Mesothelial cell of epicardium (in vitro differentiated cells): Measurements from ENCODE around the gene PPFIA3. TPM values are rescaled to one million over a fixed set of nuclear protein-coding genes. Genes with fewer than 3 reads are reported as not detected.

Source experiments
- DNase-seq, 2 experiments: peaks; one replicate each; pipeline ENCODE4 v3.0.0; 2021; ENCODE audit warnings: low spot score in 2 of 2; ENCODE audit not compliant: unreplicated experiment in 2 of 2
- H3K27ac Mint-ChIP-seq: 2 replicates; pipeline ENCODE4 v1.8.0; 2021; ENCODE audit warnings: mixed read lengths
- H3K27me3 Mint-ChIP-seq: 2 replicates; pipeline ENCODE4 v1.8.0; 2021; ENCODE audit warnings: low read depth, mixed read lengths
- H3K36me3 Mint-ChIP-seq: 2 replicates; pipeline ENCODE4 v1.8.0; 2021; ENCODE audit warnings: mixed read lengths
- H3K4me1 Mint-ChIP-seq: 2 replicates; pipeline ENCODE4 v1.8.0; 2021; ENCODE audit warnings: mixed read lengths
- H3K4me3 Mint-ChIP-seq: 2 replicates; pipeline ENCODE4 v1.8.0; 2021; ENCODE audit warnings: mild to moderate bottlenecking, moderate library complexity, mixed read lengths
- H3K9me3 Mint-ChIP-seq: 2 replicates; pipeline ENCODE4 v1.8.0; 2021; ENCODE audit warnings: mixed read lengths
- total RNA-seq: library from RNA; stranded (reverse); gene quantifications from 3 replicates; pipeline ENCODE4 v1.2.1, GENCODE V29; 2021
- TF ChIP-seq, protein P1 (sequence below): fragments of 200-600 bp; sonication (generic); IDR thresholded peaks from one replicate; pipeline ENCODE4 v1.5.0; 2021; ENCODE audit warnings: antibody characterized with exemption; ENCODE audit not compliant: unreplicated experiment

PPFIA3 gene
- total RNA-seq, 1 donor from 2014 or later = 9.9 TPM

DNA sequence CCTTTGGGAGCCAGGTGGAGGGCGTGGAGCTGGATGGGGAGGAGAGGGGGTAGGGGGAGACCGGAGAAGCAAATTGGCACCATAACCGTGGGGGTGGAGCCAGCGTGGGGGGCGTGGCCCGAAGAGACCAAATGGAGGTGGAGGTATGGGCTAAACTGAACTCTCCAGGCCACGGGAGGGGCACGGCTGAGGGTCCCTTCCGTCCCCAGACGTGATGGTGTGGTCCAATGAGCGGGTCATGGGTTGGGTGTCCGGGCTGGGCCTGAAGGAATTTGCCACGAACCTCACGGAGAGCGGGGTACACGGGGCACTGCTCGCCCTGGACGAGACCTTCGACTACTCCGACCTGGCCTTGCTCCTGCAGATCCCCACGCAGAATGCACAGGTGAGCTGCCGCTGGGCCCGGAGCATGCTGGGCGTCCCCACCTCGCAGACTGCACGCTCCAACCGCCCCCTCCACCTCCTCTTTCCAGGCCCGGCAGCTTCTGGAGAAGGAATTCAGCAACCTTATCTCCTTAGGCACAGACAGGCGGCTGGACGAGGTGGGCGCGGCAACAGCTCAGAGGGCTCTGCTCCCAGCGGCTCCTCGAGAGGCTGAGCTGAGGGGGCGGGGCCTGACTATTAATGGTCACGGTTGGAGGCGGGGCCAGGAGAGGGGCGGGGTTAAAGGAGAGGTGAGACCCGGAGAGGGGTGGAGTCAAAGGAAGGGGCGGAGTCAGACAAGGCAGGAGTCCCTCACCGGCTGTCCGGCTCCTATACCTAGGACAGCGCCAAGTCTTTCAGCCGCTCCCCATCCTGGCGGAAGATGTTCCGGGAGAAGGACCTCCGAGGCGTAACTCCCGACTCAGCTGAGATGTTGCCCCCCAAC, 29.7 kb downstream of the PPFIA3 start:
- Mint-ChIP-seq H3K27ac (peak overlapping the region; percentile 96), H3K4me3 (peak overlapping the region; percentile 89), H3K9me3 (peaks cover 1% of the 10 kb centered on the region), H3K27me3 (no peaks in the 10 kb centered on the region), H3K36me3 (no peaks in the 10 kb centered on the region), H3K4me1 (peaks cover 35% of the 10 kb centered on the region)
- TF ChIP-seq, protein P1, sequence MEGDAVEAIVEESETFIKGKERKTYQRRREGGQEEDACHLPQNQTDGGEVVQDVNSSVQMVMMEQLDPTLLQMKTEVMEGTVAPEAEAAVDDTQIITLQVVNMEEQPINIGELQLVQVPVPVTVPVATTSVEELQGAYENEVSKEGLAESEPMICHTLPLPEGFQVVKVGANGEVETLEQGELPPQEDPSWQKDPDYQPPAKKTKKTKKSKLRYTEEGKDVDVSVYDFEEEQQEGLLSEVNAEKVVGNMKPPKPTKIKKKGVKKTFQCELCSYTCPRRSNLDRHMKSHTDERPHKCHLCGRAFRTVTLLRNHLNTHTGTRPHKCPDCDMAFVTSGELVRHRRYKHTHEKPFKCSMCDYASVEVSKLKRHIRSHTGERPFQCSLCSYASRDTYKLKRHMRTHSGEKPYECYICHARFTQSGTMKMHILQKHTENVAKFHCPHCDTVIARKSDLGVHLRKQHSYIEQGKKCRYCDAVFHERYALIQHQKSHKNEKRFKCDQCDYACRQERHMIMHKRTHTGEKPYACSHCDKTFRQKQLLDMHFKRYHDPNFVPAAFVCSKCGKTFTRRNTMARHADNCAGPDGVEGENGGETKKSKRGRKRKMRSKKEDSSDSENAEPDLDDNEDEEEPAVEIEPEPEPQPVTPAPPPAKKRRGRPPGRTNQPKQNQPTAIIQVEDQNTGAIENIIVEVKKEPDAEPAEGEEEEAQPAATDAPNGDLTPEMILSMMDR = no peak
- peak; percentile 100 for DNase-seq

- H3K36me3 Mint-ChIP-seq = no peaks in the 10 kb centered on the region
- peaks cover 8% of the 10 kb centered on the region for H3K9me3 Mint-ChIP-seq
- peak overlapping the region; percentile 89 for H3K4me3 Mint-ChIP-seq
- H3K4me1 Mint-ChIP-seq = peaks cover 35% of the 10 kb centered on the region
- no peaks in the 10 kb centered on the region for H3K27me3 Mint-ChIP-seq
- TF ChIP-seq, protein P1 = no peak
- DNase-seq = peak in 1 of 2 experiments; percentile 79
- peak overlapping the region; percentile 96 for H3K27ac Mint-ChIP-seq
These were observed 30.3 kb downstream of the PPFIA3 start for GRCh38 chr19:49149652-49150105.

GRCh38 chr19:49150106-49150943, 31.0 kb downstream of the PPFIA3 start:
- Mint-ChIP-seq H3K27me3 (no peaks in the 10 kb centered on the region), H3K9me3 (peaks cover 10% of the 10 kb centered on the region), H3K36me3 (no peaks in the 10 kb centered on the region)

GRCh38 chr19:49150944-49151243, 31.6 kb downstream of the PPFIA3 start:
- Mint-ChIP-seq H3K4me3 (peak overlapping the region; percentile 89), H3K27me3 (no peaks in the 10 kb centered on the region), H3K36me3 (no peaks in the 10 kb centered on the region)

More at GRCh38 chr19:49150106-49150943, 31.0 kb downstream of the PPFIA3 start:
- Mint-ChIP-seq H3K4me1 (peaks cover 35% of the 10 kb centered on the region), H3K27ac (peak overlapping the region; percentile 96), H3K4me3 (peak overlapping the region; percentile 89)
- DNase-seq = peak; percentile 78 to 88
- TF ChIP-seq, protein P1 = no peak

More at GRCh38 chr19:49150944-49151243, 31.6 kb downstream of the PPFIA3 start:
- DNase-seq = no peak
- peaks cover 10% of the 10 kb centered on the region for H3K9me3 Mint-ChIP-seq
- H3K27ac Mint-ChIP-seq = no peak overlapping the region
- TF ChIP-seq, protein P1 = no peak
- peaks cover 35% of the 10 kb centered on the region for H3K4me1 Mint-ChIP-seq
